Natural killer cell (primary cell): ENCODE results near the gene INPP5F. TPM values are rescaled to one million over a fixed set of nuclear protein-coding genes. Genes with fewer than 3 reads are reported as not detected.

Experiments
- ATAC-seq, 3 donors: fragments of 150-1000 bp in 2 of 3; fragments of 200-7000 bp in 1 of 3; cut with Tn5 transposase; 1 replicate in 1 of 3; 2 replicates in 2 of 3; pipeline ENCODE4 v1.10.0; 2021; ENCODE audit warnings: mild to moderate bottlenecking in 2 of 3, moderate library complexity in 2 of 3
- DNase-seq, 2 donors: peaks; one replicate each; pipeline versions ENCODE4 v3.0.0 to v3.0.0-alpha.2; 2013 to 2021; ENCODE audit warnings: mixed read lengths in 1 of 2
- H3K27ac ChIP-seq: one replicate; pipeline ENCODE4 v1.5.1; 2013; ENCODE audit warnings: mild to moderate bottlenecking, low read length
- H3K27me3 ChIP-seq: one replicate; pipeline ENCODE4 v1.6.1; 2013; ENCODE audit warnings: low read length; ENCODE audit not compliant: control insufficient read depth, insufficient read depth
- H3K36me3 ChIP-seq: one replicate; pipeline ENCODE4 v1.6.1; 2013; ENCODE audit warnings: low read length; ENCODE audit not compliant: control insufficient read depth, insufficient read depth
- H3K4me1 ChIP-seq: one replicate; pipeline ENCODE4 v1.6.1; 2013; ENCODE audit warnings: low read length; ENCODE audit not compliant: control insufficient read depth, insufficient read depth
- H3K4me3 ChIP-seq: one replicate; pipeline ENCODE4 v1.5.1; 2013; ENCODE audit warnings: low read length
- H3K9me3 ChIP-seq: one replicate; pipeline ENCODE4 v1.6.1; 2013; ENCODE audit warnings: low read length; ENCODE audit not compliant: control insufficient read depth, insufficient read depth
- H3K27ac Mint-ChIP-seq, 2 donors: one replicate each; pipeline ENCODE4 v1.8.0; 2022; ENCODE audit warnings: mild to moderate bottlenecking in 2 of 2, mixed read lengths in 2 of 2, moderate library complexity in 1 of 2
- H3K27me3 Mint-ChIP-seq, 2 donors: one replicate each; pipeline ENCODE4 v1.8.0; 2022; ENCODE audit warnings: low read depth in 2 of 2, mixed read lengths in 2 of 2
- H3K36me3 Mint-ChIP-seq: one replicate; pipeline ENCODE4 v1.8.0; 2022; ENCODE audit warnings: mixed read lengths
- H3K4me1 Mint-ChIP-seq, 2 donors: one replicate each; pipeline ENCODE4 v1.8.0; 2022; ENCODE audit warnings: mixed read lengths in 2 of 2
- H3K4me3 Mint-ChIP-seq: one replicate; pipeline ENCODE4 v1.8.0; 2022; ENCODE audit warnings: mild to moderate bottlenecking, moderate library complexity, mixed read lengths
- H3K9me3 Mint-ChIP-seq, 2 donors: one replicate each; pipeline ENCODE4 v1.8.0; 2022; ENCODE audit warnings: mixed read lengths in 2 of 2
- CTCF ChIP-seq: fragments of 200-600 bp; IDR thresholded peaks from one replicate; pipeline ENCODE4 v1.8.0; 2022; ENCODE audit warnings: antibody characterized with exemption
- WGBS: methylation state at CpG from one replicate; pipeline ENCODE4 v1.1.7; 2013; ENCODE audit warnings: missing lambda C conversion rate; ENCODE audit not compliant: insufficient coverage; 5-methylcytosine and 5-hydroxymethylcytosine counted together
- intact Hi-C: fragments of 100-400 bp; cut with micrococcal nuclease; formaldehyde crosslinking; loops from one replicate; pipeline ENCODE4 v1.14.2; 2022
- total RNA-seq, 4 donors: library from RNA; stranded (reverse); fragments of 120-200 nt in 1 of 4; gene quantifications; one replicate each; pipeline versions ENCODE4 v1.2.3 to v1.2.4, GENCODE V29; 2013 to 2022

Gene INPP5F
- total RNA-seq, 3 donors from 2014 or later (not counting 1 experiment from before 2014, with no cell fraction given) = 12.8 to 18.2 (median 15.8) TPM

- TF ChIP-seq CTCF = no peak
- Mint-ChIP-seq H3K27me3 (no peaks in the 10 kb centered on the region), H3K9me3 (no peaks in the 10 kb centered on the region), H3K36me3 (no peaks in the 10 kb centered on the region), H3K4me3 (no peak overlapping the region), H3K4me1 (no peaks in the 10 kb centered on the region), H3K27ac (no peak overlapping the region)
- DNase-seq = no peak
- no peak for ATAC-seq
- Histone ChIP-seq H3K27me3 (no peaks in the 10 kb centered on the region), H3K27ac (no peak overlapping the region), H3K4me1 (no peaks in the 10 kb centered on the region), H3K36me3 (no peaks in the 10 kb centered on the region), H3K4me3 (no peak overlapping the region), H3K9me3 (no peaks in the 10 kb centered on the region)
- WGBS = 100% methylated on average over 1 of the region's 1 CpG
- intact Hi-C loops = no loop called here
Measured at GRCh38 chr10:119776536-119776935, 50.7 kb downstream of the INPP5F start.

- H3K27me3 Mint-ChIP-seq = no peaks in the 10 kb centered on the region
- H3K27me3 ChIP-seq = no peaks in the 10 kb centered on the region
- no peak for TF ChIP-seq CTCF
Measured at GRCh38 chr10:119777686-119778085, 51.8 kb downstream of the INPP5F start.

GRCh38 chr10:119778776-119779445, 53.1 kb downstream of the INPP5F start:
- ATAC-seq (no peak), DNase-seq (no peak)
- no peaks in the 10 kb centered on the region for H3K9me3 Mint-ChIP-seq
- H3K4me1 Mint-ChIP-seq = peaks cover 0 to 7% of the 10 kb centered on the region in 2 donors
- H3K27ac Mint-ChIP-seq = no peak overlapping the region
- H3K4me3 ChIP-seq = no peak overlapping the region
- H3K36me3 Mint-ChIP-seq = no peaks in the 10 kb centered on the region
- H3K4me3 Mint-ChIP-seq = no peak overlapping the region
- H3K9me3 ChIP-seq = no peaks in the 10 kb centered on the region
- H3K36me3 ChIP-seq = no peaks in the 10 kb centered on the region
- H3K27me3 Mint-ChIP-seq = no peaks in the 10 kb centered on the region
- no peak overlapping the region for H3K27ac ChIP-seq
- intact Hi-C loops = no loop called here
- TF ChIP-seq CTCF = no peak
- no peaks in the 10 kb centered on the region for H3K27me3 ChIP-seq
- no peaks in the 10 kb centered on the region for H3K4me1 ChIP-seq
- 83% methylated on average over 4 of the region's 7 CpGs for WGBS

More at GRCh38 chr10:119777686-119778085, 51.8 kb downstream of the INPP5F start:
- H3K9me3 Mint-ChIP-seq = no peaks in the 10 kb centered on the region
- ATAC-seq (no peak), DNase-seq (no peak)
- no peaks in the 10 kb centered on the region for H3K4me1 Mint-ChIP-seq
- Histone ChIP-seq H3K9me3 (no peaks in the 10 kb centered on the region), H3K4me3 (no peak overlapping the region), H3K36me3 (no peaks in the 10 kb centered on the region), H3K27ac (no peak overlapping the region), H3K4me1 (no peaks in the 10 kb centered on the region)
- H3K4me3 Mint-ChIP-seq = no peak overlapping the region
- intact Hi-C loops = no loop called here
- H3K36me3 Mint-ChIP-seq = no peaks in the 10 kb centered on the region
- H3K27ac Mint-ChIP-seq = no peak overlapping the region
- 100% methylated on average over 2 of the region's 3 CpGs for WGBS
